Vagina (tissue), 2 donors: Measurements from ENCODE around the gene SENP1.

ENCODE experiments used
- POLR2AphosphoS5 ChIP-seq, 2 donors: sonication (generic); formaldehyde crosslinking; IDR thresholded peaks; one replicate each; pipeline ENCODE4 v1.9.0; 2017; ENCODE audit warnings: antibody characterized with exemption in 2 of 2, mild to moderate bottlenecking in 2 of 2, low read depth in 1 of 2; ENCODE audit not compliant: insufficient read depth in 1 of 2
- TF ChIP-seq, protein P1 (sequence below), 3 experiments: fragments of 450-650 bp in 2 of 3; fragments of 200-600 bp in 1 of 3; sonication (generic) in 1 of 3; IDR thresholded peaks; one replicate each; pipeline ENCODE4 v1.5.1; 2017 to 2019; ENCODE audit warnings: antibody characterized with exemption in 3 of 3, mild to moderate bottlenecking in 2 of 3, moderate library complexity in 2 of 3

GRCh38 chr12:48092611-48093010 is 13.3 kb downstream of the SENP1 start:
- TF ChIP-seq, protein P1, sequence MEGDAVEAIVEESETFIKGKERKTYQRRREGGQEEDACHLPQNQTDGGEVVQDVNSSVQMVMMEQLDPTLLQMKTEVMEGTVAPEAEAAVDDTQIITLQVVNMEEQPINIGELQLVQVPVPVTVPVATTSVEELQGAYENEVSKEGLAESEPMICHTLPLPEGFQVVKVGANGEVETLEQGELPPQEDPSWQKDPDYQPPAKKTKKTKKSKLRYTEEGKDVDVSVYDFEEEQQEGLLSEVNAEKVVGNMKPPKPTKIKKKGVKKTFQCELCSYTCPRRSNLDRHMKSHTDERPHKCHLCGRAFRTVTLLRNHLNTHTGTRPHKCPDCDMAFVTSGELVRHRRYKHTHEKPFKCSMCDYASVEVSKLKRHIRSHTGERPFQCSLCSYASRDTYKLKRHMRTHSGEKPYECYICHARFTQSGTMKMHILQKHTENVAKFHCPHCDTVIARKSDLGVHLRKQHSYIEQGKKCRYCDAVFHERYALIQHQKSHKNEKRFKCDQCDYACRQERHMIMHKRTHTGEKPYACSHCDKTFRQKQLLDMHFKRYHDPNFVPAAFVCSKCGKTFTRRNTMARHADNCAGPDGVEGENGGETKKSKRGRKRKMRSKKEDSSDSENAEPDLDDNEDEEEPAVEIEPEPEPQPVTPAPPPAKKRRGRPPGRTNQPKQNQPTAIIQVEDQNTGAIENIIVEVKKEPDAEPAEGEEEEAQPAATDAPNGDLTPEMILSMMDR (IDR thresholded peaks at IDR 0.05) = no peak
- no peak for TF ChIP-seq POLR2AphosphoS5 (IDR thresholded peaks at IDR 0.05; ENCODE audit: insufficient read depth in 1 of 2, low read depth in 1 of 2)
